ENCODE data around the gene TXNL4A.

The TXNL4A gene

DNA sequence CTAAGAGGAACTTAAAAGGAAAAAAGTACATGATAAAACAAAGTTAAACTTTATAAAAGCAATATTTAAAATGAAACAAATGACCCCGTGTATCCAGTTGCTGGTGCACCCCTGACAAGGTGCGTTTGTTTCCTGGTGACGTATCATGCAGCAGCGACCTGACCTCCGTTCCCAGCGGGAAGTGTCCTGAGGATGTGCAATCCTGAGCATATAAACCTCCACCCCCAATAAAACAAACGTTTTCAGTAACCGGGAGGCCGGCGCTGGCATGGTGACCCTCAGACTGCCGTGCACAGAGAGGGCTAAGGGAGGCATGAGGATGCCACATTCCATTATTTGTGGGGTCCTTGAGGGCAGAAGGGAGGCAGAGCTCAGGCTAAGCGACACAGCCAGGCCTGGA, 51.7 kb downstream of the TXNL4A start:
- in situ Hi-C loops (cut with MboI; ENCODE audit: low sequenced_read_pairs) = no loop called here

DNA sequence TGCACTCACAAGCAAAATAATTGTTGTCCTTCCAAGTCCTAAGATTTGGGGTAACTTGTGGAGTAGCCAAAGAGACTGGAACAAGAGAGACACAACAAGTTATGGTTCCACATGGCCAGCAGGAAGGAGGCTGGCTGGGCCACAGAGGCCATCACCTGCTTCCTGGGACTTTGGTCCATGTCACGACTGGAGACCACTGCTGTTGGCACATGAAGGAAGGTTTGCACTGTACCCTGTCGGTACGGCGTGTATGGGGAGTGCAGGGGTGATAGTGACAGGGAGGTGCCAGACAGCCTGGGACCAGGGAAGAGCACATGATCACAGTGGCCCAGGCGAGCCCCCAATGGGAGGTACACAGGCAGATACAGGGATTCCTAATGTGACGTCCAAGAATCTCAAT, 52.4 kb downstream of the TXNL4A start:
- in situ Hi-C loops (cut with MboI; ENCODE audit: low sequenced_read_pairs) = no loop called here

DNA sequence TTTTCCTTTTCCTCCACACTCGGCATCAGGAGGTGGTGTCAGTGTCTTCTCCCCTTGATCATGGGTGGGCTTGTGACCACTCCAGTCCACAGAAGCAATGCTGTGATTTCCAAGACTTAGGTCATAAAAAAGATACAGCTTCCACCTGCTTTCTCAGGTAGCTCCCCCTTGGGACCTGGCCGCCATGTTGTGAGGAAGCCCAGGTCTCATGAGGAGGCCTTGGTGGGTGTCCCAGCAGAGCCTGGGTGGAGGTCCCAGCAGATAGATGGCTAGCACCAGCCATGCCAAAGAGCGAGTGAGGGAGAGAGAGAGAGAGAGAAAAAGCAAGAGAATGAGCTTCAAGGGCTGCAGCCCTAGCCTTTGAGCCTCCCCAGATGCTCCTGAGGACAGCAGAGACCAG, 52.9 kb downstream of the TXNL4A start:
- in situ Hi-C loops (cut with MboI; ENCODE audit: low sequenced_read_pairs) = no loop called here

DNA sequence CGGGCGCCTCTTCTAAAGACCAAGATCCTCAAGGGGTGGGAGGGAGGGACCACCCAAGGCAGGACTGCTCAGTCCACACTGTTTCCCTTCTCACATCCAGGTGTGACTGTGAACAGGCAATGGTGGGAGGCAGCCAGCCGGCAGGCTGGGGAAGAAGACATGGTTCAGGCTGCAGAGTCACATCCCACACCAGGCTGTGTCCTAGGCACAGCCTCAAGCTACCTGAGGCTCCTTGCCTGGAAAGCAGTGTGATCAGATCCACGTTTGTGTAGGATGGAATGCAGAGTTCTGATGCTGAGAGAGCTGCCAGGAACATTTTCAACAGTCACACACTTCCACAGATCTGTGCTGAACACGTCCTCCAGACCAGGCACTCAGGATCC, 53.3 kb downstream of the TXNL4A start:
- in situ Hi-C loops (cut with MboI; ENCODE audit: low sequenced_read_pairs) = no loop called here

DNA sequence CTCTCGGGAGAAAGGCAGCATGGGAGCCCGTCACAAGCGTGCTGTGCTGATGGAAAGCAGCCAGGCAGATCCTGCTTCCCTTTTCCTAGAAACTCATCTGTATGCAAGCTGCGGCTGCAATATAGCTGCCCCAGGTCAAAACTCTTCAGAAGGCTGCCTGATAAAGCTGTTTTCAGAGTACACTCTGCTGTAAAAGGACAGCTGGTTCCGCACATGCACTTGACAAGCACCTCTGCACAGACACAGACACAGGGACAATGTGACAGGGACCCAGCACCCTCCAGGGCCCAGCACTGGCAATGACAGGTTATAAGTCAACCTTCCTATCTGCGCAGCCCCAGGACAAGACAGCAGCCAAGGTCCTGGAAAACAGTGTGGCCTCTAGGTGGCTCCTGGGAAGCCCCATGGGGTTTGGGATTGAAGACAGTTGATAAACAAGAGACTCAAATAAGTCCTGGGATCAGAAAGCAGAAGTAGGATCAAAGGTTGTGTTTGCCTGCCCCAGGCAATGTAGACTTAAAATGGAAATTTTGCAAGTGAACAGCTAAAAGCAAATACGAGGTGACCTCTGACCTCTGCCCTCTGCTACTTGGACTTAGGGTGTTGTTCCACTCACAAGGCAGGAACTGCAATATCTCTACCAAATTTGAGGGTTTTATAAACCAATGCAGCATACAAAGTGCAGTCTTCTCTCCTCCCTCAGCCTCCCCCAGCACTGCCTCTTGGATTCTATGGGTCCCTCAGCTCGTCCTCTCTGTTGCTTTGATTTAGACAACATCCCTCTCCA, 53.9 kb downstream of the TXNL4A start:
- in situ Hi-C loops (cut with MboI; ENCODE audit: low sequenced_read_pairs) = no loop called here

DNA sequence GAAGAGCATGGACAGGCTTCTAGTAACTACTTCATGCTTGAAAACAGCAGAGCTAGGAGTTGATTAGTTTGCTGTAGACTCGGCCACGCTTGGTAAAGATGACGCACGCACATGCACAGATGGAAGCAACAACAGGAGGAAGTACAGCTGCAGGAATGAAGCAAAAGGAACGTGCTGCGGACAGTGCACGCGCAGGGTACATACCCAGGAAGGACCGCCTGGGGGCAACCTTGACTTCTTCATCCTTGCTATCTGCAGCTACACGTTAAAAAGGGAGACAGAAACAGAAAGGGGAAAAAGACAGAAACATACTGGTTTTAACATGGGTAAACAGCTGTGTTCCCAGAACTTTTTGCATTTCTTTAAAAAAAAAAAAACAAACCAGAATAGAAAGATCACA, 54.6 kb downstream of the TXNL4A start:
- in situ Hi-C loops (cut with MboI; ENCODE audit: low sequenced_read_pairs) = no loop called here

DNA sequence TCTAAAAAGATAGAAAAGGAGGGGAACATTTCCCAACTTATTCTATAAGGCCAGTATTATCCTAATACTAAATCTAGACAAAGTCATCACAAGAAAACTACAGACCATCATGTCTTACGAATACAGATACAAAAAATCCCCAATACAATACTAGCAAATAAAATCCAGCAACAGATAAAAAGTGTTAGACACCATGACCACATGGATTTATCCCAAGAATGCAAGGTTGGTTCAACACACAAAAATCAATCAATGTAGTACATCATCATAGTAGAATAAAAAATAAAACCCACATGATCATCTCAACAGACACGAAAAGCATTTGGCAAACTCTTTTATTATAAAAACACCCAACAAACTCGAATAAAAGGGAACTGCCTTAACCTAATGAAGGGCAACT, 55.5 kb downstream of the TXNL4A start:
- in situ Hi-C loops (cut with MboI; ENCODE audit: low sequenced_read_pairs) = no loop called here

DNA sequence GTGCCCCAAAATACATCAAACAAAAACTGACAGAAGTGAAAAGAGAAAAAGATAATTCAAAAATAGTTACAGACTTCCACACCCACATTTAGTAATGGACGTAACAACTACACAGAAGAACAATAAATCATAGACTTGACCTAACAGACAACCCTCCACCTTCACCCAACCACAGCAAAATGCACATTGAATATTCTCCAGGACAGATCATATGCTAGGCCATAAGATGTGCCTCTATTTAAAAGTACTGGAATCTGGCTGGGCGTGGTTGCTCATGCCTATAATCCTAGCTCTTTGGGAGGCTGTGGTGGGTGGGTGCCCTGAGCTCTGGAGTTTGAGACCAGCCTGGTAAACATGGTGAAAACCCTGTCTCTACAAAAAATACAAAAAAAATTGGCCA, 56.9 kb downstream of the TXNL4A start:
- in situ Hi-C loops (cut with MboI; ENCODE audit: low sequenced_read_pairs) = no loop called here

DNA sequence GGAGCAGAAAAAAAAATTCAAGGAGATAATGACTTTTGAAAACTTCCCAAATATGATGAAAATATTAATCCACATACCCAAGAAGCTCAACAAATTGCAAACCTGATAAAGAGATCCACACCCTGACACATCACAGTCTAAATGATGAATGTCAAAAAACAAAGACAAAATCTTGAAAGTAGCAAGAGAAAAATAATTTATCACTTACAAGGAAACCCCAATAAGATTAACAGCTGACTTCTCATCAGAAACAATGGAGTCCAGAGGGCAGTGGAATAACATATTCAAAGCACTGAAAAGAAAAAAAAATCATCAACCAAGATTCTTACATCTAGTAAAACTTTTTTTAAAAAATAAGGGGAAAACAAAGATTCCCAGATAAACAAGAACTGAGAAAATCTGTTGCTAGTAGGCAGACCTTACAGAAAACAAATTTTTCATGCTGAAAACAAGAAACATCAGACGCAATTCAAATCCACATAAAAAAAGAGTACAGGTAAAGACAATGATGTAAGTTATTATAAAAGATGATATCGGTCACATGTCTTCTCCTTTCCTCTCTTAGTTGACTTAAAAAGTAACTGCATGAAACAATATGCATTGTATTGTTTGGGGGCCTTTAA, 58.2 kb downstream of the TXNL4A start:
- in situ Hi-C loops (cut with MboI; ENCODE audit: low sequenced_read_pairs) = no loop called here

DNA sequence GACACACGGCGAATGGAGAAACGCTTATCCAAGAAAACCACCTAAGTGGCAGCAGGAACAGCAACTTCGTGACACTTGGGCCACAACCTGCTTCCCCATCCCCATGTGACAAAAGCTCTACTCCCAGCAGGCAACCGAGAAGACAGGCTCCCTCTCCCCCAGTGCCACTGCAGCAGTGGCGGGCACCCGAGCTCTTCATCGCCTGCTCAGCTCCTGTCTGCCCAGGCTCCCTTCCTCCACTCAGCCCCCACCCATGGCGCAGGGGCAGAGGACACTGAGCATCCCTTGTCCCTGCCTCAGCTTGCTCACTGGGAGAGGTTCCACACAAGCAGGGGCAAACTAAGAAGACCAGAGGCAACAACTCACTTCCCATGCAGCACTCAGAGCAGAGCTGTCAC, 59.8 kb downstream of the TXNL4A start:
- in situ Hi-C loops (cut with MboI; ENCODE audit: low sequenced_read_pairs) = no loop called here

DNA sequence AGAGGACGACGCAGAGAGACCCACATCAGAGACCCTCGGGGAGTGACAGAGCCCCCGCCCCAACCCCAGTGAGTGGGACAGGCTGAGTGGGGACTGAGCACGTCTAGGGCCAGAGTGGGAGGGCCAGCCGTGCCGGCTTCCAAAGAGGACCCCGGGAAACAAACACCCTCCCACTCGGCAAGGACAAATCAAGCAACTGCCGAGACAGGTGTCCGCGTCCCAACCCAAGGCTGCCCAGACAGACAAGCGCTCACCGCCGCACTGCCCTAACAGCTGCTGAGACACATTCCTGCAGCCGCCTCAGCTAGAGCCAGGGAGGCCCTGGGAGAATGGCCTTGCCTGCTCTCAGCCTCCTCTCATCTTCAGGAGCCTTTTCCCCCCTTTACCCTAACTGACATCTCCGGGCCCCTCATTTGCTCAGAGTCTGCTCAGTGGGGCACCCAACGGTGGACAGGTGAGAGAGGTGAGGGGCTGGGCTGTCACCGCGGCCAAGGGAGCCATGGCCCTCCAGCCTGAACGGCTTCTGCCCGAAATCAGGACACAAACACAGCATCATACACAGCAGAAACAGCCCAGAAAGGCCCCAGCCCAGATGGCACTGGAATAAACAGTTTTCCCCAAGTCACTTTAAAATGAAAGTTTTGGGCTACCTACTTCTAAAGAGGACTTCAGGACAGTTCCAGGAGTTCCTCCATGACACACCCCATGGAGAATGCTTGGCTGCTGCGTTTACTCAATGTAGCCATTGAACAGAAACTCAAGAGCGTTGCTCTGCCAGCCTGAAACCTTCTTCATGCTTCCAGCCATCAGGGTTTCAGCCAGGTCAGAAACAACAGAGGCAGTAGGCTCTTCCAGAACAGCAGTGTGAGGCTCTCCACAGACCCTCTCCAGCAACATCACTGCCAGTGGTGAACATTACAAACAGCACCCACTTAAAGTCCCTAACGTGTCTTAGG, 60.5 kb downstream of the TXNL4A start:
- in situ Hi-C loops (cut with MboI; ENCODE audit: low sequenced_read_pairs) = no loop called here

DNA sequence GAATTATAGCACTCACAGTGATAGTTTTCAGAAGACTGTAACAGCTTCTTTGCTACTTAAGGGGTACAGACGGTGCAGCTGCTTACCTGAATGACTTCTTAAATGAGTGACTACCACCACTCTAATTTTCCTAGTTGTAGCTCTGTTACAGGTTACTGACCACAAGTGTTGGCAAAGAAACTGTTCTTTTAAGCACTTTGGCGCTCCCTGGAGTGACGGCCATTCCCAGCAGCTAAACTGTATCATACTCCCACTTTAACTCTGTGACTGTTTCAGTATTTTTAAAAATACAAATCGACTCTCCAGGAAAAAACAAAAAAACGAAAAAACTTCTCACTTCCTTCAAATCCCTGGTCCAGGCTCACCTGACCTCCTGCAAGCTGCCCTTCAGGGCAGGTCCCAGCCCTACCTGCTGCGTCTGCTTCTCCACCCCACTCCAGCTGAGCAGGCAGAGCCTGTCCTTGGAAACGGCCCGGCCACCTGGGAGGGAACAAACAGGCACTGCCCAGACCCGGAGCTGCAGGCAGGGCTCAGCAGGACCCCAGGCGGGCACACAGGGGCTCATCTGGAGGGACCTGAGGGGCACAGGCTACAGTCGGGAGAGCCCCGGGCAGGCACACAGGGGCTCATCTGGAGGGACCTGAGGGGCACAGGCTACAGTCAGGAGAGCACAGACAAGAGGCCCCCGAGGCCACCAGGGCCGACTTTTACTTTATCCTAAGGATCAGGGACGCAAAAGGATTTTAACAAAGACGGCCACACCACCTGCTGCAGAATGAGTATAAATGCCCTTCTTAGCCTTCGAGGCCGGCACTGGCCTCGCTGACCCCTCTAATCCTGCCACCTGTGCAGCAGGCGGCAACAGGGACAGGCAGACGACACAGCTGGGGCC, 61.4 kb downstream of the TXNL4A start:
- in situ Hi-C loops (cut with MboI; ENCODE audit: low sequenced_read_pairs) = no loop called here

DNA sequence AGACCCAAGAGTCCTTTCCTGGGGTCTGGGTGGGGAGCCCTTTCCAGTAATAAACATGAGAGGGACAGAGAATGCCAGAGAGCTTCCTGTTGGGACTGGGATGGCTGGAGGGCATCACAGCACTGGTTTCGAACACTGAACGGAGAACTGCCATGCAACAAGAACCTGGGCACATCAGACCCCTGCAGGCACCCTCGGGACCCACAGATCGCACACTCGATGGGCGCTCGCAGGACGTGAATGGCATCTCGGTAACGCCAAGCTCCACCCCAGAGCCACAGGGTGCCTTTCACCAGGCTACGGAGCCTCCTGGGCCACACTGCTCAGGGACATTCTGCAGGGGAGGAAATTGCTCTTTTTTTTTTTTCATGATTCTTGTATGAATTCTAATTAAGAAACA, 62.1 kb downstream of the TXNL4A start:
- in situ Hi-C loops (cut with MboI; ENCODE audit: low sequenced_read_pairs) = no loop called here

DNA sequence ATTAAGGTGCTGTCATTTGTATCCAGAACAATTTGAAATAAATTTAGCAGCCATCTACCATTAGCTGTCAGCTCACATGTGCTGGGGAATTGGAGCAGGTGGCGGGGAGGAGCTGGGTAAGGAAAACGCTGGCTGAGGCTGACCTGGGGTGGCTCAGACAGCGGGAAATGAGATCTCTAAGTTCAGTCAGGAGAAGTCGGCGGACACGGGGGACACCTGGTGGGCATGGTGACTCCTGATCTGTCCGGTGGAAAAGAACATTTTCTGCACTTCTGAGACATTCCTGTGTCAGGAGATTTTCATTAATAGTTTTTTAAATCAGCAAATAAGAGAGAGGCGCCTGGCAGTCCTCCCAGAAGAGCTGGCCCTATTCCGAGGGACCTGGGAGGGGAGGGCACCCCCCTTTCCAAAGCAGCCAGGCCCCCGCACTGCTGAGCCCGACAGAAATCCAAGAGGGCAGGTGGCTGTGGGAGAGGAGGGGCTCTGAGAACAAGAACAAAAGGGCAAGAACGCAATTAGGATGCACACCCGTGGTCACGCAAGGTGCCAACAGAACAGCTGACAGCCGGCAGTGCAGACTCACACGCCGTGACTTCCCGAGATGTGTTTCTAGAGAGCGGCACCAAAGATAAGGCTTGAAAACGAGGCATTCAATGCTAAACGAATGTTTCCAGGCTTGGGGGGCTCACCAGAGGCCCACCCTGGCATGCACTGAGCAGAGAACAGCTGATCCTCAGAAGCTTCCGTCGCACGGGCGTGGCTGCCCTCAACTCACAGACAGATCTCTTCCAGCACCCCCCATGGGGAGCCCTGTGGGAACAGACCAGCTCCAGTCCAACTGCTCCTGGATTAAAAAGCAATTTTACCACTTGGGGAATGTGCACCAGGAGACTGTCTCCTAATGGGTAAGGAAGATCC, 63.3 kb downstream of the TXNL4A start:
- in situ Hi-C loops (cut with MboI; ENCODE audit: low sequenced_read_pairs) = no loop called here

DNA sequence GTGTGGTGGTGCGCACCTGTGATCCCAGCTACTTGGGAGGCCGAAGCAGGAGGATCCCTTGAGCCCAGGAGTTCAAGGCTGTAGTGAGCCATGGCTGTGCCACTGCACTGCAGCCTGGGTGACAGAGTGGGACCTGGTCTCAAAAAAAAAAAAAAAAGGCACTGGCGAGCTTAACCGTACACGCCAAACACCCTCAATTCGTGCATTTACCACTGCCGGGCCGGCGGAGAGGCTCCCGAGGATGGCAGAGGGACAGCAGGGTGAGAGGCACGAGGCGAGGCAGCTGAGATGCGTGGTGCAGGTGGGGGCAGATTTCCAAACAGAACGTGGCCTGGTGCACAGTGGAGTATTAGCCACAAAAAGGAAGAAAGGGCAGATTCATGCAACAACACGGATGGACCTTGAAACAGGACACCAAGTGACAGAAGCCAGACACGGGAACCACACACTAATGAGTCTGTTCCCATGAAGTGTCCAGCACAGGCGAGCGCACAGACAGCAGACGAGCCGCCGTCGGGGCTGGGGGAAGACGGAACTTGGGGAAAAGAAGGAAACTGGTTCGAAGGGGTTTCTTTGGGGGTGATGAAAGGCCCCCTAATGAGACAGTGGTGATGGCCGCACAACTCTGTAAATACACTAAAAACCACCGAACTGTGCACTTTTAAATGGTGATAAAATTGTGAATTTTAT, 64.3 kb downstream of the TXNL4A start:
- in situ Hi-C loops (cut with MboI; ENCODE audit: low sequenced_read_pairs) = no loop called here

DNA sequence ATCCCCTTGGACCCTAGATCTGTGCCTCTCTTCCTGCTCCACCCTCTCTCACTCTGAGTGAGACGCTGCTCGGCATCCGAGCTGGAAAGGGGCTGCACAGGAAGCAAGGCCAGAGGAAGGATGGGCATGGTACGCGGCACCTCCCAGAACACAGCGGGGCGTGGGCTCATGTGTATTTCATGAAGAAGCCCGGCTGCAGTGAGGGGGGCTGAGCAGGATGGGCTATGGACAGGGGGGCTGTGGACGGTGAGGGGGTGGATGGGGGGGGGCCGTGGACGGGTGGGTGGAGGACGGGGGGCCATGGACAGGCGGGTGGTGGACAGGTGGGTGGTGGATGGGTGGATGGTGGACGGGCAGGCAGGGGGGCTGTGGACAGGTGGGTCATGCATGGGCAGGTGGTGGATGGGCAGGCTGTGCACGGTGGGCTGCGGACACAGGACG, 65.4 kb downstream of the TXNL4A start:
- in situ Hi-C loops (cut with MboI; ENCODE audit: low sequenced_read_pairs) = no loop called here

DNA sequence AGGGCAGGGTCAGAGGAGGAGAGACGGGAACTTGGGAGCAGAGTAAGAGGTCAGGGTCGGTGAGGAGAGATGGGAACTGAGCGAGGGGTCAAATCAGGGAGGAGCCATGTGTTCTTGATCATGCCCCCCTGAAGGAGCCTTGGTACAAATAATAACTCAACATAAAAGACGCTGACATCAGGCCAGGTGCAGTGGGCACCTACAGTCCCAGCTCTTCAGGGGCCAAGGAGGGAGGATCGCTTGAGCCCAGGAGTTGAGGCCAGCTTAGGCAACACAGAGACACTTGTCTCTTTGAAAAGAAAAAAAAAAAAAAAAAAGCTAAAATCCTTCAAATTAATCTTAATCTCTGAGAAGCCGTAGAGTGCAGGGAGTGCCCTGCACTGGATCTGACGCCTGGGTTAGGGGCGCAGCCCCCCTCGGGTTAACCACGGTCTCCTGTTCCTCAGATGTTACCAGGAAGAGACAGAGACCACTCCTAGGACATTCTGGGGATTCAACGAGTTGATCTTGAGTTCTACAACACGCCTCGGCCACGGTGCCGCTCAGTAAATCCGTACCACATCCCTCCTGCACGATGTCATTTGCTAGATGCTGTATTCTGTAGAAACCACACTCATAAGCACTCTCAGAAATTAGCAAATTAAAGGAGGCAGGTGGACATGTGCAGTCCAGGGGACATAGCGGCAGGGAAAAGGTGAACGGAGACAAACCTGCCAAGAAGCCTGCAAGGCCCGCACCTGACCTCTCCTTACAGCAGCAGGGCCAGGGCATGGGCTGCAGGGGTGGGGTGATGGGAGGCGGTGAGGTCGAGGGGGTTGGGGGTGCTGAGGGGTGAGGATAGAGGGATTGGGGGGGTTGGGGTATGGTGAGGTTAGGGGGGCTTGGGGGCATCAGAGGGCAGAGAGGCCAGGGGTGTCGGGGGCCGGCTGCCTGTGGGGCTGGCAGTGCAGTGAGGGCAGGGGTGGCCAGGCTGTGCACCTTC, 66.1 kb downstream of the TXNL4A start:
- in situ Hi-C loops (cut with MboI; ENCODE audit: low sequenced_read_pairs) = no loop called here
